ENCODE measurements around the gene CERS1. TPM values are rescaled to one million over a fixed set of nuclear protein-coding genes. Genes with fewer than 3 reads are reported as not detected.
"Not testable (repeated sequence)": the region's sequence is repeated elsewhere in the genome, so short reads cannot be mapped to it uniquely, and the experiment has no call there.

Gene CERS1
- total RNA-seq, 4 donors from 2014 or later: not detected

DNA sequence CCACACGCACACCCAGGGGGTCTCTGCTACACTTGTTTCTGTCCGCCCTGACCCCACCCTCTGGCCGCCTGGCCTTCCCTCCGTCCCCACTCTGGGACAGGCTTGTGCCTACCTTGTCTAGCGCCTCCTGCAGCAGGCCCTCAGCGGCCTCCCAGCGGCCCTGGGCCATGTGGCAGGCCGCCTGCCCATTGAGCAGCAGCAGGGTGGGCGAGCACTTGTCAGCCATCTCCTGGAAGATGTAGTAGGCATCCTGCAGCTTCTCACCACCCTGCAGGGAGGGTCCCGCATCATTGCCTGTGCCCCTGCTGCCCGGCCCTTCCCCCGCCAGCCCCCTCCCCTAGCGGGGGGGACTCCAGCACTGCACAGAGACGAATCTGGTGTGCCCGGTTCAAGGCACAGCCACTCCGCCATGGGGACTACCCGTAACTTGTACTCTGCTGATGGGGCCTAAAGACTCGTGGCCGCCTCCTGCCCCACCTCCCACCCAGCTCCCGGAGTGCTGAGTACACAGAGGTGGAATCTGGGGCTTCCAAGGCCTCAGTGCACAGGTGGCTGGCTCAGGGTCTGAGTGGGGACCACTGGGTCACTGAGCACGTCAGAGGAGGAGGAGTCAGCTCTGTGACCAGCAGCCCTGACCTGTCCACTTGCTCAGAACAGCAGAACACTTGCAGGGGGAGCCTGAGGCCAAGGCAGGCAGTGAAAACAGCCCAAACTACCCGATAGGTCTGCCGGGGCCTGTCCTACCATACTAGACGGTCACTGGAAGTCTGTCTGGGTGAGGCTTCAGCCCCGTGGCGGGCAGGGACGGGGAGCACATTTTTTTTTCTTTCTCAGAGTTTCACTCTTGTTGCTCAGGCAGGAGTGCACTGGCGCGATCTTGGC, 7.4 kb upstream of the CERS1 start:
- peak in 1 of 3 donors; percentile 34 for DNase-seq
- Histone ChIP-seq H3K27me3 (no peaks in the 10 kb centered on the region), H3K27ac (no peak overlapping the region), H3K9me3 (no peaks in the 10 kb centered on the region), H3K36me3 (peaks cover 0 to 82% (median 0%) of the 10 kb centered on the region in 3 donors), H3K4me3 (no peak overlapping the region), H3K4me1 (peaks cover 0 to 9% (median 0%) of the 10 kb centered on the region in 4 donors)
- TF ChIP-seq, protein P1, sequence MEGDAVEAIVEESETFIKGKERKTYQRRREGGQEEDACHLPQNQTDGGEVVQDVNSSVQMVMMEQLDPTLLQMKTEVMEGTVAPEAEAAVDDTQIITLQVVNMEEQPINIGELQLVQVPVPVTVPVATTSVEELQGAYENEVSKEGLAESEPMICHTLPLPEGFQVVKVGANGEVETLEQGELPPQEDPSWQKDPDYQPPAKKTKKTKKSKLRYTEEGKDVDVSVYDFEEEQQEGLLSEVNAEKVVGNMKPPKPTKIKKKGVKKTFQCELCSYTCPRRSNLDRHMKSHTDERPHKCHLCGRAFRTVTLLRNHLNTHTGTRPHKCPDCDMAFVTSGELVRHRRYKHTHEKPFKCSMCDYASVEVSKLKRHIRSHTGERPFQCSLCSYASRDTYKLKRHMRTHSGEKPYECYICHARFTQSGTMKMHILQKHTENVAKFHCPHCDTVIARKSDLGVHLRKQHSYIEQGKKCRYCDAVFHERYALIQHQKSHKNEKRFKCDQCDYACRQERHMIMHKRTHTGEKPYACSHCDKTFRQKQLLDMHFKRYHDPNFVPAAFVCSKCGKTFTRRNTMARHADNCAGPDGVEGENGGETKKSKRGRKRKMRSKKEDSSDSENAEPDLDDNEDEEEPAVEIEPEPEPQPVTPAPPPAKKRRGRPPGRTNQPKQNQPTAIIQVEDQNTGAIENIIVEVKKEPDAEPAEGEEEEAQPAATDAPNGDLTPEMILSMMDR (IDR thresholded peaks at IDR 0.05): no peak
- TF ChIP-seq POLR2A (IDR thresholded peaks at IDR 0.05): no peak

DNA sequence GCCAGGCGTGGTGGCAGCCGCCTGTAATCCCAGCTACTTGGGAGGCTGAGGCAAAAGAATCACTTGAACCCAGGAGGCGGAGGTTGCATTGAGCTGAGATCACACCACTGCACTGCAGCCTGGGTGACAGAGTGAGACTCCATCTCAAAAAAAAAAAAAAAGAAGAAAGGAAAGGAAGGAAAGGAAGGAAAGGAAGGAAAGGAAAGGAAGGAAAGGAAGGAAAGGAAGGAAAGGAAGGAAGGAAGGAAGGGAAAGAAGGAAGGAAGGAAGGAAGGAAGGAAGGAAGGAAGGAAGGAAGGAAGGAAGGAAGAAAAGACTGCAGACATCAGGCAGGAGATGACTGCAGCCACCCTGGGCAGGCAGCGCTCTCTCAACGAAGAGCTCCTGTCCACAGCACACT, 6.6 kb upstream of the CERS1 start:
- not testable (repeated sequence) for DNase-seq, H3K27me3 ChIP-seq, H3K4me3 ChIP-seq, H3K27ac ChIP-seq, H3K9me3 ChIP-seq
- Histone ChIP-seq H3K4me1 (peaks cover 0 to 15% (median 0%) of the 10 kb centered on the region in 4 donors), H3K36me3 (peaks cover 0 to 75% (median 0%) of the 10 kb centered on the region in 3 donors)

GRCh38 chr19:18901491-18901890, 5.5 kb upstream of the CERS1 start:
- no peaks in the 10 kb centered on the region for H3K27me3 ChIP-seq
- H3K27ac ChIP-seq: no peak overlapping the region
- TF ChIP-seq, protein P1 (IDR thresholded peaks at IDR 0.05): no peak
- TF ChIP-seq POLR2A (IDR thresholded peaks at IDR 0.05): no peak
- no peak overlapping the region for H3K4me3 ChIP-seq
- peaks cover 0 to 18% (median 0%) of the 10 kb centered on the region in 4 donors for H3K4me1 ChIP-seq
- H3K9me3 ChIP-seq: no peaks in the 10 kb centered on the region
- DNase-seq: no peak
- H3K36me3 ChIP-seq: peaks cover 0 to 66% (median 0%) of the 10 kb centered on the region in 3 donors

DNA sequence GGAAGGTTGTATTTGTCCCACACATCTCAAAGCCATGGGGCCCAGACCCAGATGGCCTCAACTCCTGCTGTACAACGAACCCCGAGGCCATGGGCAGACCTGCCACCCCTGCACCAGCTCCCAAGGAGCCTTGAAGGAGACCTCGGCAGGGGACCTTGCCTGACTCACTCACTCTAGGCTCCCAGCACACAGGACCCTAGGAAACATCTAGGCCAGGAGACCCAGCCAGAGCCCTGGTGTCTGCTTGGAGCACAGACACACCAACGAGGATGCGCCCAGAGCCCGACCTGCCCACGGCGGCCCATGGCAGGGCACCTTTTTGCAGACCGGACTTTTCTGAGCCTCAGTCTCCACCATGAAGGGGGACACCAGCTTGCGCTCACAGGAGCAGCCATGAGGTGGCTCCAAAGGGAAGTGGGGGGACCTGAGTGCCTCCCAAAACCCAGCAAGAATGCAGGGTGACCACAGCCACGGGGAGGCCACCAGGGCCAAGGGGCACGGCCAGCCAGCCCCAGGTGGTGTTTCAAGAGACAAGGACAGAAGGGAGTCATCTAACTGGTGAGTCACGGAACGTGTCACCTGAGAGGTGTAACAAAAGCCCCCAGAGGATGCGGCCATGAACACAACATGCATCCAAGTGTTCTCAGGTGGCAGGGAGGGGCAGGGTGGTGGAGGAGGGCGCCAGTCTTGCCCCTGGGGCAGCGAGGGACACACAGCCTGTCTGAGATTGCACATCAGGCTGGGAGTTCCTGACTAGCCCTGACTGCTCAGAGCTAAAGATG, 4.9 kb upstream of the CERS1 start:
- H3K27ac ChIP-seq: no peak overlapping the region
- H3K4me1 ChIP-seq: peaks cover 0 to 22% (median 0%) of the 10 kb centered on the region in 4 donors
- H3K9me3 ChIP-seq: no peaks in the 10 kb centered on the region
- peaks cover 0 to 60% (median 0%) of the 10 kb centered on the region in 3 donors for H3K36me3 ChIP-seq
- no peak for TF ChIP-seq POLR2A (IDR thresholded peaks at IDR 0.05)
- TF ChIP-seq, protein P1 (IDR thresholded peaks at IDR 0.05): no peak
- DNase-seq: peak in 1 of 3 donors; percentile 39
- H3K27me3 ChIP-seq: no peaks in the 10 kb centered on the region
- H3K4me3 ChIP-seq: no peak overlapping the region

DNA sequence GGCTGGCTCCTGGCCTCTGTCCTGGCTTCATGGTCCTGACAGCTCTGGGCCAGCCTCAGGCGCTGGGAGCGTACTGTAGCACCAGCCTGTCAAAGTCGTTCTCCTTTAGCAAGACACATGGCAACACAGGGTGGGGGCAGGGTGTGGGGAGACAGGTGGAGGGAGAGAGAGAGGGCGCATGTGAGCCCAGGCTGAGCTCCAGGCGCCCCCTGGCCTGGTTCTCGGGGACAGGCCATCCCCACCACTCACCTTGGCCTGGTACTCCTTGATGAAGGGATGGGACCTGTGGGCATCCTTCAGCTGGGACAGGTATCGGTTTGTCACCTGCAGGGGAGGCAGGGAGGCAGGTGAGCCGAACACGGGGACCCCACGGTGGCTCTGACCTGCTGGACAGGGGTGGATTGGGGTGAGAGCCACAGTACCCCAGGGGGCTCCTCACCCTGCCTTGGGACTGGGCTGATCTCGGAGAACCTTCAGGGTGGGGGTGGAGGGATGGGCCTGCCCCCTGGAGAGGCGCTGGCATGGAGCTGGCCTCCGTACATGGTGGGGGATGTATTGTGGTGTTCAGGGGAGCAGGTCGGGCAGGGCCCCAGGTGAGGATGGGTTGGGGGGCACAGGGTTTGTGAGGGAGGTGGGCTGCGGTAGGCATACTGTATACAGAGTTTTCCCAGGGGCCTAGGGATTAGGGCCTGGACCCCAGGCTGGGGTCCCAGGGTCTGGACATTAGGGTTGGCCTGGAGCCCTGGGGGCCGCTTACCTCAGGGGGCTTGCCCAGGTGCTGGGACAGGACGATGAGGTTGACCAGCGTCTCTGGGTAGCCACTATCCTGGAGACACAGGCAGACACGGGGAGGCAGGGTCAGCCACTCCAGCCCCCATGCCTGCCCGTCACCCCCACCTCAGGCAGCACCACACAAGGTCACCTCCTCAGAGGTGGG, 3.9 kb upstream of the CERS1 start:
- Histone ChIP-seq H3K4me1 (peaks cover 0 to 31% (median 6%) of the 10 kb centered on the region in 4 donors), H3K4me3 (no peak overlapping the region), H3K36me3 (peaks cover 0 to 50% (median 0%) of the 10 kb centered on the region in 3 donors), H3K9me3 (no peaks in the 10 kb centered on the region), H3K27me3 (peaks cover 0 to 8% of the 10 kb centered on the region in 2 donors), H3K27ac (no peak overlapping the region)
- no peak for DNase-seq
- TF ChIP-seq POLR2A (IDR thresholded peaks at IDR 0.05): no peak
- TF ChIP-seq, protein P1 (IDR thresholded peaks at IDR 0.05): no peak
